NAMALWA (cell line): ENCODE data around the gene PPT2.

ENCODE experiments used
- DNase-seq: peaks from one replicate; pipeline ENCODE4 v3.0.0-alpha.2; 2015; ENCODE audit warnings: low spot score

Gene PPT2, protein sequence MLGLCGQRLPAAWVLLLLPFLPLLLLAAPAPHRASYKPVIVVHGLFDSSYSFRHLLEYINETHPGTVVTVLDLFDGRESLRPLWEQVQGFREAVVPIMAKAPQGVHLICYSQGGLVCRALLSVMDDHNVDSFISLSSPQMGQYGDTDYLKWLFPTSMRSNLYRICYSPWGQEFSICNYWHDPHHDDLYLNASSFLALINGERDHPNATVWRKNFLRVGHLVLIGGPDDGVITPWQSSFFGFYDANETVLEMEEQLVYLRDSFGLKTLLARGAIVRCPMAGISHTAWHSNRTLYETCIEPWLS

GRCh38 chr6:32153564-32154513, at the start of gene PPT2:
TSS of gene PPT2 (plus strand) at chr6:32154141. CDS start at chr6:32154595, 454 bp downstream.
- peak; percentile 81 for DNase-seq

DNA sequence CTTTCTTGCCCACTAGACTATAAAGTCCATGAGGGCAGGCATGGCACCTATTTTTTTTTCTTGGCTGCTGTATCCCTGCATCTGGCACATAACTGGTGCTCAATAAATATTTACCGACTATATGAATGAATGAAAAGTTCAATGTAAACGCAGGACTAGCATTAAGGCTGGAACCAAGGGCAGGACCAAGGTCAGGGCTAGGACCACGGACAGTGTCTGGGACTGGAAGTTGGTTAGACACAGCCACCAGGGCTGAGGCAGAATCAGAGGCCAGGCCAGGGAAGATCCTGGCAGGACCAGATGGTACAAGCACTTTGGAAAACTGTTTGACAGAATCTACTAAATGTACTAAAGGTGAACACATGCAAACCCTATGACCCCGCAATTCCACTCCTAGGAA, 48.5 kb upstream of the PPT2 start:
- no peak for DNase-seq

DNA sequence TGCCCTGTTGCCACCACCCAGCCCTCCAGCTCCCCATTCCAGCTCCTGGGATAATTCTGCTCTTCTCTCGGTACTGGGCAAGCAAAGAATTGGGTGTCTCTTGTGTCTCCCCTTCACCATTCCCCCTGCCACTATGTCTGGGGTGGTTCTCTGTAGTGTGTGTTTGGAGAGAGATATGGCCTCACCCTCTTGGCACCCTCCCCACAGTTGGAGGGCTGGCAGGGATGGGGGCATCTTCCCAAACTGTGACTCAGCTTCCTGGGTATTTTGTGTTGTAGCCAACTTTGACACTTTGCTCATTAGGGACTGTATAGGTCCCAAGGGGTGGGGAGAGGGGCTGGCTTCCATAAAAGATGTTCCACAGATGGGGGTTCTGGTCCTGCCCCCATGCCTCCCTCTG, 46.5 kb upstream of the PPT2 start:
- DNase-seq: no peak

DNA sequence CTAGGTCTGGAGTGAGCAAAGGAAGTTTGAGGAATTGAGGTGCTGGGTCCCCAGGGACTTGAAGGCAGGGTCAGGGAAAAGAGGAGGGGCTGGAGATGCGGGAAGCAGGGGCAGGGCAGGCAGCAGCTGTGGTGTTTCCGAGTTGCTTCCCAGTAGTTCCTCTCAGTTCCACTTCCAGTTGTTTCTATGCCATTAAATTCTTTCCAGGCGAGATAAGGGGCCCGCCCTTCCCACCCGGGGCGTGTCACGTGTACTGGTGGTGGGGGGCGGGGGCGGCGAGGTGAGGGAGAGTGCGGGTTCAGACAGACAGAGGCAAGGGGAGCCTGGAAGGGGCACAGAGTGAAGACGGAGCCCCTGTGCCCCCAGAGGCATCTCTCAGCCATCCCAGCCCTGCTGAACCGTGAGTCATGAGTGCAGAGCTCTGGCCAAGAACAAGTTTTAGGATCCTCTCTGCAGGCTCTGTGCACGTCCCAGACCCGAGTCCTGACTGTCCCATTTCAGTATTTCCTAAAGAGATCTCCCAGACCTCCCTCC, 45.8 kb upstream of the PPT2 start:
- DNase-seq: no peak

DNA sequence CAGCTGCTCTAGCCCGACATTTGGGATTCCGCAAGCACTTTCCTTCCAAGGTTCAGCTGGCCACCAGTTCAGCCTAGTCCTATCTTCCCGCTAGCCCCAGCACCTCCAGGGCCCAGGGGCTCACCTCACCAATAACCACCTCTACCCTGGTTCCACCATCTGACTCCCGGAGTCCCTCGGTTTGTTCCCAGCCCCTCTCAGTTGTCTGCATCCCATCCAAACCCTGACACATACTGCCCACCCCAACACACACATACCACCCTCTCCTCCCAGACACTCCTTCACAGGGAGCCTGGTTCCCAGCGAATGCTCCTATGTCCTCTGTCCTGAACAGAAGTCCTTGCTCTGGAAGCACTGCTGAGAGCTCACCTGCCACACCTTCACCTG, 45.2 kb upstream of the PPT2 start:
- no peak for DNase-seq

GRCh38 chr6:32109114-32109764, 44.7 kb upstream of the PPT2 start, which contains the start of gene TNXB:
TSS of gene TNXB (minus strand) at chr6:32109338. CDS start at chr6:32098198, 11,140 bp downstream.
- DNase-seq: no peak

DNA sequence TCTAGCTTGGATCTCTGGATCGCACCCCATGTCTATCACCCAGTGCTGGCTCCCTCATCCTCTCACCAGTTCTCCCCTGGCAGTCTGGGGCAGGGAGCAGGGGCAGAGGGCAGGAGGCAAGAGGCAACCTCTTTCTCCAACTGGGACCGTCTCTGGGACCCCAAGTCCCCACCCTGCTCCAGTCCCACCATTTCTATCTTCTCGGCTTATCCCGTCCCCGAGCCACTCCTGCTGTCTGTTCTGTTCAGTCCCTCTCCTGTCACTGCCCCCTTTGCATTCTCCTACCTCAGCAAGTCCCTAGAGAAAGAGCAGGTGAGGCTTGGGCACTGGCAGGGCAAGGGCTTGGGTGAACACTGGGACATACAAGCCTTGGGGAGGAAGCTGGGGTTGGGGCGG, 44.2 kb upstream of the PPT2 start:
- DNase-seq: no peak

DNA sequence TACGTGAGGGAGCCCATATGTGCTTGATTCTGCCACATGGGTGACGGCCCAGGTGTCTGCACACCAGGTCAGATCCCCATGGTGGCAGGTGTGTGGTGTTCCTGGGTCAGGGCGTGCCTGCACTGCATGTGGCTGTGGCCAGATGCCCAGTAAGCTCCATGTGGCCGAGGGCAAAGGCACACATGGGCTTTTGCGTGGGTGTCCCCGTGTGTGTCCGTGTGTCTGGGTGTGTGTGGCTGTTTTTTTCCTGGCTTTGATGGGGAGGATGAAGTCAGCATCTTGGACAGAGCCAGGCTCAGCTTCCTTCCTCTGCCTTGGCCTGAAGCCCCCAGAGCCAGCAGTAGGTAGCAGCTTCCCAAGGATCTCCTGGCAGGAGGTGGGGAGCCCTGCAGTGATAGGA, 43.3 kb upstream of the PPT2 start:
- no peak for DNase-seq

DNA sequence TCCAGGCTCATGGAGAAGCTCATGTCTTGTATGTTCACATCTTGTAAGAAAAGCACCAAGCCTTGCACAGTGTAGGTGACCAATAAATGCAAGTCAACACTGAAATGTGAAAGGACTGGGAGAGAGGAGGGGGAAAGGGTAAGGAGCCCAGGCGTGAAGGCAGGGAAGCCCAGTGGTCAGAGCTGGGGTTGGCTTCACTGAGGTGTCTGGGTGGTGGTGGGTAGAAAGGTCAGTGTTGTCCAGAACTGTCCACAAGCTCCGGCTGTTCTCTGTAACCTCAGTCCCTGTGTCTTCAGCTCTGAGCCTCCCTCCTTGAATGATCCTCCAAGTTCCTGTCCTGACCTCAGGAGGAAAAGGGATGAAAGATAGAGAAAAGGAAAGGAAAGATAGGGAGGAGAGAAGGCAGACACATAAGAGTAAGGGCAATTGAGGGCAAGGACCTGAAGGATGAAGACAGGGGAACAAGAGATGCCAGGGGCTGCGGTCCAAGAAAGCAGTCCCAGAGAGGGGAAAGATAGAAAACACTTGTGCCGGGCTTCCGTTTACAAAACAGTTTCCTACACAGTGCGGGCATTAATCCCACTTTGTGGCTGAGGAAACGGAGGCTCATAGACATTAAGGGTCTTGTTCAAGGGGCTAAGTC, 42.4 kb upstream of the PPT2 start:
- no peak for DNase-seq

DNA sequence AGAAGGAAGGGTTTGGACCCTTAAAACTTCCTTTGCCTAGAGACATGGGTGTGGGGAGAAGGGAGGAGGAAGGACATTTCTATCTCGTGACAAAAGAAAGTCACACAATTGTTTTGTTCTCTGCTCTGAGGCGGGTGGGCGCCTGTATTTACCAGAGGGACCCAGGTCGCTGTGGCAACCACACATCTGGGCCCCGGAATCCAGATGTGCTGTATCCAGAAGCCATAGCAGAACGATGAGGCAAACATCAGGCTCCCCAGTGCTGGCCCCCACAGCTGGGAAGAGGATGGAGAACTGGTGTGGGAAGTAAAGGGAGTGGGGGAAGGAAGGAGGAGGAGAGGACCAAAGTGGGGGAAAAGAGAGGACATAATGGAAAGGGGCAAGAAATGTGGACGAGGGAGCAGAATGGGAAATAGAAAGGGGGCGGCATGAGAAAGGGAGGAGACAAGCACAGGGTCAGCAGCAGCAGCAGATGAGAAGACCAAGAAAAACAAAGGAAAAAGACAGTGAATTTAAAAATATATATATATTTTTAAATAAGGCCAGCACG, 41.4 kb upstream of the PPT2 start:
- no peak for DNase-seq

DNA sequence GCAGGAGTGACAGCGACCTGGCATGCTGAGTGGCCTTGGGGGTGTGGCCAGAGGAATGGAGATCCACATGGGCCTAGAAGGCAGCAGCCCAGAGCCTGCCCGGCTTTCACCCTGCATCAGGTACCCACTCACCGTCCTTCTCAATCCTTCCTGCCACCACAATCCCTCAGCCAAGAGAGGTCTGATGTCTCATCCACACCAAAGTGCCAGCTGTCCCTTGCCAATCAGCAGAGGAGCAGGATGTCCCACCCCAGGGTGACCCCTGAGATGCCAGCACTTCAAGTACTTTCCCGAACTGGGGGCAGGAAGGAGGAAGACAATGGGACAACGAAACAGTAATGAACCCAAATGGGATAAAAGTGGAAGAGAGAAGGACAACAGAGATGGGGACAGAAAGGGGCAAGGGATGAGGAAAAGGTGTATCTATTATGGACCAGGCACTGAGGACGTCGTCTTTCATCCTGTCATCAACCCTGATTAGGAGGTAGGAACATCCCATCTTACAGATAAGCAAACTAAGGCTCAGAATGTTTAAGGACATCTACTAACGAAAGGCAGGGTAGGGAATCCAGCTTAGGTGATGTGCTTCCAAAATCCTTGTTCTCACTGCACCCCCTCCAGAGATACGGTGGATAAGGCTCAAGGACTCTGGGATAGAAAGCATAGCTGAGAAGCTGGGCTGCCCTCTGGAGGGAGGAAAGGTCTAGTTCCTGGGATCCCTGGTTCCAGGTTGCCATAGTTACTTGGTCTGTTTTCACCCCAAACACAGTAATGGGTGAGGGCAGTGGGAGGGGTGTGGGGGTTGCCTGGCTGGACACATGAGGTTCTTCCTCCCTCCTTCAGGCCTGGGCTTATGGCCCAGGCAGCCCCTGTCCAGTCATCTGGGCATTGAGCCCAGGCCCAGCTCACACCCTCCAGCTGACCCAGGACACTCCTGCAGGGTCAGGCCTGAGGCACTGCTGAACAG, 40.3 kb upstream of the PPT2 start:
- no peak for DNase-seq

DNA sequence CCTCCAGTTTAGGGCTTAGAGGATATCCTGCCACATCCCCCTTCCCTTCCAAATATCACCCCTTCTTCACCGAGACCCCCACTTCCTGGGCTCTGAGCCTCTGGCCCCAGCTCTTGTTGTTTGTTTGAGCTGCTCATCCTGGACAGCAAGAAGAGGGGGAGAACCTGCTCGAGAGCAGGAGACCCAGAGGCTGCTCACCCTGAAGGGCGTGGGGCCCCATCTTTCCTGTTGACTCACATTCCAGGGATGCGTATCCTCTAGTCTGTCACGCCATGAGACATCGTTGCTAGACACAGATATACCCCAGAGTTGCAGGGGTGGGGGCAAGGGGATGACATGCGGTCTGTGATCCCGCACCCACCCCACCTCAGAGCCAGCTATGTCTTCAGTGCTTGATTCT, 39.1 kb upstream of the PPT2 start:
- no peak for DNase-seq

DNA sequence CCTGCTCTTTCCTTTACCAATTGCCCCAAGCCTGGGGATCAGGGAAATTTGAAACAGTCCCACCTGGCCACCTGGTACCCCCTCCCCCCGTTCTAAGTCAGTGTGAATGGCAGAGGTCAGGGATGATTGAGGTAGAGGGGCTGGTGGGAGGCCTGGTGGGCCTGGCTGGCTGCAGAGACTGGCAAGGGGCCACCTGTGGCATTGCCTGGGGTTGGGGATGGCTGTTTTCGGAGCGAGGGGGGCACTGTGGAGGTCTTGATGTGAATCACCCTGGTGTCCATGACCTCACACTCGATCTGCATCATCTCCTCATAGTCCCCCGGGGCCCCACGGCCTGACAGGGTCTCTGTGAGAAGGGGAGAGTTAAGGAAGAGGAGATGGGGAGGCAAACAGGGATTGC, 38.3 kb upstream of the PPT2 start:
- DNase-seq: no peak

DNA sequence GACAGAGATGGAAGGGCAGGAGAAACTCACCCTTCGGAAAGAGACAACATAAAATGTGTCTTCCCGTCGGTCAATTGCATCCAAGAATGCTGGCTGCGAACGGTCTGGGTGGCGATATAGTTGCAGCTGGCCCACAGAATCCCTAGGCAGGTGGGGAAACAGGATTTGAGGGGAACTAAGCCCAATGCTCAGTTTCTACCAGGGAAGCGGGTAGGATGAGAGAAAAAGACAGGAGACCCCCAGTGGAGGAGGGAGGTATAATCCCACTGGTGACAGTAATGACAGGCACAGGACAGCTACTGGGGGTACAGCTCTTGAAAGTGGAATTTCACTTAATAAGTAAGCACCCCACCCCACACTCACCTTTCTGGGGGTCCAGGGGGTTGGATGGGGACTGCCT, 37.3 kb upstream of the PPT2 start:
- peak; percentile 58 for DNase-seq

DNA sequence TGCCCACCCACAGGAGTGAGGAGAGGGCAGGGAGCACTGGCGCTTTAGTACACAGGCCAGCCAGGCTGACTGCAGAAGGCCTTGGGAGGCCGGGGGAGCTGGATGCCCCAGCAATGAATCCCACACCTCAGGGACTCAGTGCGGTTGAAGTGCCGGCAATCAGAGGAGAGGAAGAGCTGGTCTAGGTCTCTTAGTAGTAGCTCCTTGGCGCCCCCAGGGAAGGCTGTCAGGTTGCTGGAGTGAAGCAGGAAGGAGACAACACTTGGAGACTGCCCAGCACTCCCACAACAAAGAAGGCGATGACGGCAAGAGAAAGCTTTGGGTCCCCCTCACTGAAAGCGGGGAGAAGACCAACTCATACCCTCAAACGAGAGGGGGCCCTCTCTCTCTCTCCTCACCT, 36.5 kb upstream of the PPT2 start:
- DNase-seq: no peak

DNA sequence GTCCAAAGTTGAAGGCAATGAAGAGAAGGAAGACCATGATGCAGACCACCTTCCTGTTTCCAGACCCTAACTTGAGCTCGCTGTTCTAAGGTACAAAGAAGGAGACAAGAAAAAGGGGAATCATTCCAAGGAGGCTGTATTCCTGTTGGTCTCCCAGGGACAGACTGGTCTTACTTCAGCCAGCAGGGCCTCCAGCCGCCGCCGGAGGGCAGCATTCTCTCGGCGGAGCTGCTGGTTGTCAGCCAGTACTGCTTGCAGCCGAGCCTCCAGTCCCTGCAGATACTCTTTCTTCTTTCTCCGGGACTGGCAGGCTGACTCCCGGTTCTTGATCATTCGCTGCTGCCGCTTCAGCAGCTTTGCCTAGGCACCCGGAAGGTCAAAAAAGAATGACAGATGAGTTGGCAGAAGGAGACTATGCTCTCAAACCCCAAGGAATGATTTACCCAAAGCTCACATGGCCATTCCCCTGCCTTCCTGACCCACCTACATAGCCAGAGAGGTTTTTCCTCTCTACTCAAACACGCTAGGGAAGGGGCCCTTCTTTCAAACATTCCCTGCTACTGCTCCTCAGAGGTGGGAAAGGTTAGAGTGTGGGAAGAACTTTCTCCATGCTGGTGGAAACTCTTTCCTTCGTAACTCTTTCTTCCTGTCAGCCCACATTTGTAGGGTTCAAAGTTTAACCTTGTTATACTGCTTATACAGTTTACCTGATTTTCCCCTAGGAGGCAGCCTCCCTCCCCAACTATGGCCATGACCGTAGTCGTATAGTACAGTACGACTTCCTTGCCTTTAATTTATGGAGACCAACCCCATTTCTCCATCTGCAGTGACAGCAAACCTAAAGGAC, 34.9 kb upstream of the PPT2 start:
- DNase-seq: peak; percentile 80

DNA sequence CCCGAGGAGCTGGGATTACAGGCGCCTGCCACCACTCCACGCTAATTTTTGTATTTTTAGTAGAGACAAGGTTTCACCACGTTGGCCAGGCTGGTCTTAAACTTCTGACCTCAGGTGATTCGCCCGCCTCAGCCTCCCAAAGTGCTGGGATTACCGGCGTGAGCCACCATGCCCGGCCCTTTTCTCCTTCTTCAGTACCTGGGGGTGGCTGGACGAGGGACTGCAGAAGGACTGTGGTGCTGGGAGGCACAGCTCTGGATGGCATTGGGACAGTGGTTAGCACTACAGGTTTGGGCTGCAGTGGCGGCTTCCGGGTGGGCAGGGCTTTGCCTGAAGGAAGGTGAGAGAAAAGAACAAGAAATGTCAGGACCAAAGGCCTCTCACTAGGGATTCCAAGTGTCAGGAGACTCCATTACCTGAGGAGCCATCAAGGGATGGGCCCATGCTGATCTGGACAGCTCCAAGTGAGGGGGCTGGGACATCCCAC, 33.3 kb upstream of the PPT2 start:
- no peak for DNase-seq

DNA sequence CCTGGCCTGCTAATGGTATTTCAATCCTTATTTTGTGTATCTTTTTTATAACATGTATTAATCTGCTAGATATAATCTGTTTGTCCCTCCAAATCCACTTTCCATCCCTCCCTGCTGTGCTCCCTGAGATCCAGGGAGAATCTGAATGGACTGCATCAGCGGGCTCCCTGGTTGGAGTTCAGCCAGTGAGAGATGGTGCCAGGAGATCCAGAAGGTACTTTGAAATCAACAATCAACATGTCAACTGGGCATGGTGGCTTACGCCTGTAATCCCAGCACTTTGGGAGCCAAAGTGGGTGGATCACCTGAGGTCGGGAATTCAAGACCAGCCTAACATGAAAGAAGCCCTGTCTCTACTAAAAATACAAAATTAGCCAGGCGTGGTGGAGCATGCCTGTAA, 30.3 kb upstream of the PPT2 start:
- no peak for DNase-seq

DNA sequence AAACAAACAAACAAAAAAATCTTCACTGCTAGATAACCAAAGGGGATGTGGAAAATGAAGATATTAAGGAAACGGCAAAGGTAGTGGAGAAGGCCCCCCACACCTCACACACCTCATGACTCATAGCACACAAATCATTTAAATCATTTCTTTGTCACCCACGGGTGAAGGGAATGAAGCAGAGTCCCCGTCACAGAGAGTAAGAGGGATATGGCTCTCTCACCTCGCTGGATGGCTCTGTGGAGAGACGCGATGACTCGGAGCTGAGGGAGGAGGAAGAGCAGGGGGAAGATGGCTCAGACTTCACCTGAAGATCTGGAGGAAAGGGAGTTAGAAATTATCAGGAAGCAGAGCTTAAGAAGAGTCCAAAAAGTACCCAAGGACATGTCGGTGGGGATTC, 27.1 kb upstream of the PPT2 start:
- no peak for DNase-seq

DNA sequence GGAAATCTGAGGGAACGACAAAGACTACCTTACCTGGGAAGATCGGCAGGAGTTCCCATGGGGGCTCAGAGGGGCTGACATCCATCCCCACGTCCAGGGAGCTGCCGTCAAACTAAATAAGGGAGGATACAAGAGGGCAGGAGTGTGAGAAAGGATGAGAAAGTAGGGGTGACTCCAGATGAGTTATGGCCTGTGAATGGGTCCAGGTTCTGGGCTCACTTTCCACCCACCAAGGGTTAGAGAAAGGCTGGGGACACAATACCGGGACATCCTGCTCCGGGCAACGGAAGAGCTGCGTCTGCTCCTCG, 26.6 kb upstream of the PPT2 start:
- no peak for DNase-seq
